Ammon's horn (tissue), 1 donor: ENCODE measurements around the gene PDF.

Source experiments
- DNase-seq: peaks from one replicate; pipeline ENCODE4 v3.0.0-alpha.2; 2016; ENCODE audit warnings: low spot score

PDF gene

DNA sequence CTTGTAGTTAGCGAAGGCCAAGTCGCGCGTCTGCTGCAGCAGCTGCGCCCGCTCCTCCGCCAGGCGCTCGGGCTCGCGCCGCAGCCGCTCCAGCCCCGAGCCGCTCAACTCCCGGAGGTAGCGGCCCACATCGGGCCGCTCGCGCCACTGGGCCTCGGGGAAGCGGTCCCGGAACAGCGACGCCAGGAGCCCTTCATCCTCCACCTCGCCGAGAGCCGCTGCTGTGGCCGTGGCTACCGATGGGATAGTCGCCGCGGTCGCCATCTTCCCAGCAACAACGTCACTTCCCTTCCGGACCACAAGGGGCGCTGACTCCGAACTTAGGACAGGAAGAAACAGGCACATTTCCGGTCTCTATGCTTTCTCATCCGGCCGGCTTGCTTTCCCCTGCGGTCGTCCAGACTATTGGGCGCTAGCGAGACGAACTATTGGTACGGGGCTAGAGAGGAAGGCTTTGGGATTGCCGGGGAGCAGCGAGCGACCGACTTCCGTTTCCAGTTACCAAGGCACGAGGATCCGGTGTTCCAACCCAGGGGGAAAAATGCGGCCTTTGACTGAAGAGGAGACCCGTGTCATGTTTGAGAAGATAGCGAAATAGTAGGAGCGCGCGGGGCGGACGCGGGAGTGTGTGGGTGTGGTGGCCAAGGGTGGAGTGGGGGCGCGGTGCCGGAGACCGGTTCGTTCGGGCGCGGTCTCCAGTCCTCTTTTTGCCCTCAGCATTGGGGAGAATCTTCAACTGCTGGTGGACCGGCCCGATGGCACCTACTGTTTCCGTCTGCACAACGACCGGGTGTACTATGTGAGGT, 9.1 kb upstream of the PDF start, which contains the start of the genes COG8 and NIP7:
Gene COG8 (minus strand): TSS at position 276 of the 806 bp plus-strand sequence. CDS start 12 bp downstream, at position 264.
Gene NIP7 (plus strand): TSS at position 484 of the 806 bp plus-strand sequence. CDS start 58 bp downstream, at position 542.
- peak; percentile 98 for DNase-seq

DNA sequence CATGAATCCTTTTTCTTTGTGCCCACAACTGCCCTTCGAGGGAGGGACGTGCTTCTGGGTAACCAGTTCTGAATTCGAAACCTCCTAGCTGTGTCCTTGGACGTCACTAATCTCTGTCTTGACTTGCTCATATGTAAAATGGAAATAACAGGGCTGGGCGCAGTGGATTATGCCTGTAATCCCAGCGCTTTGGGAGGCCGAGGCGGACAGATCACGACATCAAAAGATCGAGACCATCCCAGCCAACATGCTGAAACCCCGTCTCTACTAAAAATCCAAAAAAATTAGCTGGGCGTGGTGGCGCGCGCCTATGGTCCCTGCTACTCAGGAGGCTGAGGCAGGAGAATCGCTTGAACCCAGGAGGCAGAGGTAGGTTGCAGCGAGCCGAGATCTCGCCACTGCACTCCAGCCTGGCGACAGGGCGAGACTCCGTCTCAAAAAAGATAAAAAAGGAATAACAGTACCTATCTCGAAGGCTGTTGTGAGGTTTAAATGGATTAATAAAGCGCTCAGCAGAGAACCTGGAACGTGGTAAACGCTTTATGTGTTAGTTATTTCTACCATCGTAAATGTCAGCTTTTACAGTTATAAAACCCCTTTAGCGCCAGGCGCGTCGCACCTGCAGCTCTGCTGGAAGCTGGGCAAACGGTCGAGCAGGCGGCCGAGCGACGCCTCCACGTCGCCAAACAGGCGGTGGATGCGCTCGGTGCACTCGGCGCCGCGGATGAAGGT, 8.3 kb upstream of the PDF start:
- DNase-seq = no peak

DNA sequence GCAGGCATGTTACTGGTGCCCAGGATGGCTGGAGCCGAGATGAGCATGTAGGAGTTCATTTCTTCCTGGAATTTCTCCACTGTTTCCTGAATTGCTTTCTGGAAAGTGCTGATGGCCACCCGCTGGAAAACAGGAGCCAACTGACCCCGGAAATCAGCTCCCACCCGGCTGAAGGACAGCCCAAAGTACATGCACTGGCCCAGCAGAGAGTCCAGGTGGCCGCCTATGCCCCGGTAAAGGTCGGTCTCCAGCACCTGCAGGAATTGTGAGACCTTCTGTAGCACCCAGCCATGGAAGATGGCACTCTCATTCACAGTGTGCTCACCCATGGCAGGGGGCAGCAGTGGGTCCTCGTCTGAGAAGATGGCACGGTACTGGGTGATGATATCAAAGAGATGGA, 4.3 kb upstream of the PDF start:
- DNase-seq = no peak

DNA sequence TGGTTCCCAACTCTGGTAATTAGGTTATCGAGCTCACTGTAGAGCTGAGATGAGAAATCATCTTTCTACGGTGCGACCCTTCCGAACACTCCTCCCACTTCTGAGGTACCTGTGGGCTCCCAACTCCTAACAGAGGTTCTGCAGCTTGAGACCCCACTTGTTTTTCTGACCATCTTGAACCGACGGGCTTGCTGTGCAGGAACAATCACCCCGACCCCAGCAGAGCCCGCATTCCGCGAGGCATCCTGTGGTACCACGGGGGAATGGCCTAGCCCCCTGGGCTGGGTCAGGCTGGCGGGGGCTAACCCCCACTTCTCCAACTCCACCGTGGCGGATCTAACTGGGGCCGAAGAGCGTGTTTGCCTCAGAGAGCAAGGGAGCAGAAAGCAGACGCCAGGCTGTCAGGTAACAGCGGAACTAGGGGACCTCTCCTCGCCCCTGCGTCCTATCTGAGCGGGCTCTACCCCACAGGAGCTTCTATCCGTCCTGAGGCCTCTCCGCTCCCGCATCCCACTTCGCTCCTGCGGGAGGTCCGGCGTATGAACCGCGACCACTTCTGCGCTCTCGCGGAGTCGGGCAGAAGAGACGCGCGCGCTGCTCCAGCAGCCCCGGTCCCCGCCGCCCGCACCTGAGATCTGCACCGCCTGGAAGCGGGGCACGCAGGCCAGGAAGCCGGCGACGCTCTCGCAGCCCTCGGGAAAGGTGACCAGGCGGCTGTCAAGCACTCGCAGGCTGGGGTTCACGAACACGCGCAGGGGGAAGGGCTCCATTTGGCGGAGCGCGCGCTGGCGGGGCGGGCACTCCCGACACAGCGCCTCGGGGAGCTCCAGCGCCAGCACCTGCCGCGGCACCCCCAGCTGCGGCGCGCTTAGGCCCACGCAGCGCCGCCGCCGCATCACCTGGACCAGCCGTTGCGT, 761 bp downstream of the PDF start:
- DNase-seq = no peak

DNA sequence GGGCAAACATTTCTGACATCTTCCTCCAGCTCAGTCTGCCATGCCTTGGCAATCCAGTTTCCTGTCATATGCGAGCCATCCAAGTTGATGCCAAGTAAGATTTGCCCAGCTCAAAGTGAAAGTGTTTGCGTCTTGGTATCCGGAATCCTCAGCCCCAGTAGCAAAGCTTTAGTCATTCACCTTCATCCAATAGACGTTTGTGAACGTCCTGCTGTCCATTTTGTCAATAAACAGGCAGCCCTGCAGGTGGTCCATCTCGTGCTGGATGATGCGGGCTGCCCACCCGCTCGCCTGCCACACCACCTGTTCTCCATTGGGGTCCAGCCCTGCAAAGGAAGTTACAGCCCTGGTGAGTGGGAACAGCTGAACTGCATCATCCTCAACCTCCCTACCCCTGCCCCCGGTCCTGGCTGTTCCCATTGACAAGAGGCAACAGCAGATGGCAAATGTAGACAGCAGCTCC, 1.5 kb downstream of the PDF start:
- peak; percentile 42 for DNase-seq

DNA sequence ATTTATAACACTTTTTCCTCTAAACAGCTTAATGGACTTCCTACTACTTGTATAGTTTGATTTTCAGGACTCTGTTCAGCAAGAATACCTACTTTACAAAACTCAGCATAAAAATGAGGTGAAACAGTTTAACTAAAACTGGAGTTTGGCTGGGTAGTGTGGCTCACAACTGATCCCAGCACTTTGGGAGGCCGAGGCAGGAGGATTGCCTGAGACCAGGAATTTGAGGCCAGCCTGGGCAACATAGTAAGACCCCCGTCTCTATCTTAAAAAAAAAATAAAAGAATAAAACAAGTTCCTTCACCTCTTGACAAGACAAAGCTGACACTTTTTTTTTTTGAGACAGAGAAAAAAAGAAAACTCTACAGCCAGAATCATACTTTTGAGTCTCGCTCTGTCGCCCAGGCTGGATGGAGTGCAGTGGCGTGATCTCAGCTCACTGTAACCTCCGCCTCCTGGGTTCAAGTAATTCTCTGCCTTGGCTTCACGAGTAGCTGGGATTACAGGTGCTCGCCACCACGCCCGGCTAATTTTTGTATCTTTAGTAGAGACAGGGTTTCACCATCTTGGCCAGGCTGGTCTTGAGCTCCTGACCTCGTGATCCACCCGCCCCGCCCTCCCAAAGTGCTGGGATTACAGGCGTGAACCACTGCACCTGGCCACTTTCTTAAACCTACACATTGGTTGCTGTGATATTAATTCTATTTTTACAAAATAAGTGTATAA, 2.6 kb downstream of the PDF start:
- no peak for DNase-seq

DNA sequence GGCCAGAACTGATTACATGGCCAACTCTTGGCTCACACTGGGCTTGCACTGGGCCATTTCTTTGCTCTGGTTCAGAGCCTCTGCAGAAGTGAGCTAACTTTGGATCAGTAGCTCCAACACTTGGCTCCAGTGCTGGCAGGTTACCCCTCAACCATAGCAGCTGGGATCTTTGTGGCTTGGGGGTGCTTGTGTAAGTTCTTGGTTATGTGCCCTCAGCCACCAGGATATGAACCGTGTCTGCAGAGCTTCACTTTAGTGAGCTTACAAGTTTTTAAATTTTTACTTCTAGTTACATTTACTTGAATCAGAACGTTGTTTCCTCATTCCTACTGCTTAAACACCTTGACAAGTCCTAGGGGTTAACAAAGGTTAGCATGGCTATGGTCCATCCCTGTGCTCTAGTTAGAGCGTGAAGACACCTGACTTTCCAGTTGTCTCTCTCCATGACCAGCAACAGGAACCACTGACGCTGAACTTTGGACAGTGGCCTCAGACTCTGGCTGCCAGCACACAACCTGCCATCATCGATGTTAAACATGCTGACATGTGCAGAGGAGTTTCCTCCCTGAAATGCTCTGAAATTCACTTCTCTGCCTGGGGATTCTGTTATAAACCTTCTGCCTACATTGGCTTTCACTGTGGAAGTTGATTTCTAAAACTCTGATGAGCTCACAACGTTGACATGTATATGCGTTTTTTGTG, 4.1 kb downstream of the PDF start:
- no peak for DNase-seq

DNA sequence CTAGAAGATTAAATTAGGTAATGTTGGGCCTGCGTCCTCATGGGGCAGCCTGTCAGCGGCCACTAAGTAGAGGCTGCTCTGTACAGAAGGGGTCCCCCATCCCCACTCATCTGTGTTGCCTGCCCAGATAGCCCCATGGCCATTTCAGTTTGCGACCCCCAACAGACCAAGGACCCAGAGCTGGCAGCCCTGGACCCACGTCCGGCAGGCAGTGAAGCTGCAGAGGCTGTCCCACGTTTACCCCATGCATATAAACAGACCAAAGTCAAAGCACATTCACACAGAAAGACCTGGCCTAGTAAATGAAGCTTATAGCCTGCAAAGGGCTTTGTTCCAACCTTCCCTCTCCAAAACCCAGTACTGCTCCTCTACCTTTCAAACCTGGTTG, 4.6 kb downstream of the PDF start:
- no peak for DNase-seq

DNA sequence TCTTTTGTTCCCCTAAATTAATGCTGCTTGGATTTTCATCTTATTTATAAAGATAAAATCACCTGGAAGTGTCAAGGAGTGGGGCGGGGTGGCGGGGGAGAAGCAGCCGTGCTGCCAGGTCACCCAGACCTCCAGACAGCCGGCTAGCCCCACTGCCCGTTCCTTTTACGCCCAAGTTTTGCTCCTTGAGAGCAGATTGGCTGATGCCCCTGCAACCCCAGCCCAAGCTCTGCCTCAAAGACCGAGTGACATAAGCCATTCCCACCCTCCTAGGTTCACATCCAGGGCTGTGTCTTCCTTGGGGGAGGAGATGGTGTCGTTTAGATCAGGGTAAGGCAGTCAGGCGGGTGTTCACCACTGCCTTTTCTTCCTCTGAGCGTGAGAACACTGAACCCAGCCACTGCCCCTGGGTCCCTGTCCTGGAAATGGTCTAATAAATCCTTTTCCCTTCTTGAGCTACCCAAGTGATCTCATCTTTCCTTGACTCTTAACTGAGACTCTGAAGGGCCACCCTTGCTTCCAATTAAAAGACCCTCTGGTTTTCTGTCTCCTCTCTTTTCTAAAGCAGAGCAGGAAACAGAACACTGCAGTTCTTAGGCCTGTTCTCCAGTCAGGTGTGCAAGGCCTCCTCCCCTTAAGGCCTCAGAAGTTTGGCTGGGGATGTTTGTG, 5.7 kb downstream of the PDF start:
- DNase-seq = no peak

DNA sequence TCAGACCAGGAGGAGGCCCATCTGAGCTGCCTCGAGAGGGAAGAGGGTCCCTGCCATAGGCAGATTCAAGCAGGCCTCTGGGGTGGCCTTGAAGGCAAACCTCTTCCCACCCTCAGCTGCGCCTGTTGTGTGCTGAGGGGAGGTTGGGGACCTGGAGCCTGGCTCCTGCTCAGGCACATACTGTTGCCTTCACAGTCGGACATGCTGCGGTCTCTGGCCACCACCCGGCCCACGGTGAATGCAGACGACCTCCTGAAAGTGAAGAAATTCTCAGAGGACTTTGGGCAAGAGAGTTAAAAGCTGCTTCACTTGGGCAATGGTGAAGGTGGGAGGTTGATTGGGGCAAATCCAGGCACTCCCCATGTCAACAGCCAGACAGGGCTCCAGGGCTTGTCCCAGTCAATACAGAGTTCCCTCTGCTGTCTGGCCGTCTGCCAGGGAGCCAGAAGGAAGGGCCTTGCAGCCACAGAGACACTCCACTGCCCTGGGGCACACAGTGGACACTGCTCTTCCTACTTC, 6.3 kb downstream of the PDF start:
- peak; percentile 69 for DNase-seq

DNA sequence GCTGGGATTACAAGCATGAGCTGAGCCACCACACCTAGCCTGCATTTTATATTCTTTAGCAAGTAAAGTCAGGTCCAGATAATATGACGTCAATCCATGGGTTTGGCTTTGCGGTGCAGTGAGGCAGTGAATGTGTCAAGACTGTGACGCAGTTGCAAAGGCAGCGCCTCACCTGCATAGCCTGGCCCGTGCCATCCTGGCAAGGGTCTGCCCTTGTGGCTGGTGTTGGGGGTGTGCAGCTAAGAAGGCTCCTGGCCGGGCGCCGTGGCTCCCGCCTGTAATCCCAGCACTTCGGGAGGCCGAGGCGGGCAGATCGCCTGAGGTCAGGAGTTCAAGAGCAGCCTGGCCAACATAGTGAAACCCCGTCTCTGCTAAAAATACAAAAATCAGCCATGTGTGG, 7.0 kb downstream of the PDF start:
- DNase-seq = no peak

DNA sequence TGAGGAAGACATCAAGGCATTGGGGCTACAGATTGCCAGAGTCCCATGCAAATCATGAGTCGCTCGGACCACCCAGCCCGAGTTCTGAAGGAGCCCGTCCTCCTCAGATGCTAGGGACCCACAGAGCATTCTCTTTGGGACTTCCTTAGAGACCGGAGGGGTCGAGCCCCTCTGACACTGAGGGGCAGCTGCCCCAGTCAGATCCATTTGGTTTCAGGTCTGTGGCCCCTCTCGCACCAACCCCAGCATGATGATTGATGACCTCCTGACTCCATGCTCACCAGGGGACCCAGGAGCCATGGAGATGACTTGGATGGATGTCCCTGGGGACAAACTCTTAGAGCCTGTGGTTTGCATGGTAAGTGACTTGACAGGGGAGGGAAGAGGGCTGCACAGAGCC, 8.0 kb downstream of the PDF start:
- DNase-seq = no peak

DNA sequence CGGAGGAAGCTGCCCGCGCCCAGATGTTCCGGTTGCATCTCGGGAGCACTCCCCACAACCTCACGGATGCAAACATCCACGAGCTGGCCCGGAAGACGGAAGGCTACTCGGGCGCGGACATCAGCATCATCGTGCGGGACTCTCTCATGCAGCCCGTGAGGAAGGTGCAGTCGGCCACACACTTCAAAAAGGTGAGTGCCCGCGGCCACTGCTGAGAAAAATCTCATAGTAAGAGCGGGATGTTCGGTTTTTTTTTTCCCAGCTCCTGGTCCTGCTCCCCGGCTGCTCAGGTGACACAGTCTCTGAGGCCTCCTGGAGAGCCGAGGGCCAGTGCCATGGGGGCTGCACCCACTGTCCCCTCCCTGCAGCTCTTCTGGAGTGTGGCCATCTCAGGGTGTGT, 9.3 kb downstream of the PDF start:
- no peak for DNase-seq

DNA sequence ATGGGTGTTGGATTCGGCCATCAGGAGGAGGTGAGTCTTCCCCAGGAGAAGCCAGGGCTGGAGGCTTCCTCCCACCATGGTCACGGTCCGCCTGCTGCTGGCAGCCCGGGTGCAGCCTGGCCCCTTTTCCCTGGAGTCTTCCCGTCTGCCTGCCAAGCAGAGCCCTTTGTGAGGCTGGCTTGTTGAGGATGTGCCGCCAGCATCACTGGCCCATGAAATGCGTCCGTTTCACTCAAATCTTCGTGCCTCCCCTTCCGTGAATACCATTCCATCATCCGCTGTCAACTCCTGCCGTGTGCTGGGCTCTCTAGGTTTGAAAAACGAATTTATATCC, 9.7 kb downstream of the PDF start:
- no peak for DNase-seq

DNA sequence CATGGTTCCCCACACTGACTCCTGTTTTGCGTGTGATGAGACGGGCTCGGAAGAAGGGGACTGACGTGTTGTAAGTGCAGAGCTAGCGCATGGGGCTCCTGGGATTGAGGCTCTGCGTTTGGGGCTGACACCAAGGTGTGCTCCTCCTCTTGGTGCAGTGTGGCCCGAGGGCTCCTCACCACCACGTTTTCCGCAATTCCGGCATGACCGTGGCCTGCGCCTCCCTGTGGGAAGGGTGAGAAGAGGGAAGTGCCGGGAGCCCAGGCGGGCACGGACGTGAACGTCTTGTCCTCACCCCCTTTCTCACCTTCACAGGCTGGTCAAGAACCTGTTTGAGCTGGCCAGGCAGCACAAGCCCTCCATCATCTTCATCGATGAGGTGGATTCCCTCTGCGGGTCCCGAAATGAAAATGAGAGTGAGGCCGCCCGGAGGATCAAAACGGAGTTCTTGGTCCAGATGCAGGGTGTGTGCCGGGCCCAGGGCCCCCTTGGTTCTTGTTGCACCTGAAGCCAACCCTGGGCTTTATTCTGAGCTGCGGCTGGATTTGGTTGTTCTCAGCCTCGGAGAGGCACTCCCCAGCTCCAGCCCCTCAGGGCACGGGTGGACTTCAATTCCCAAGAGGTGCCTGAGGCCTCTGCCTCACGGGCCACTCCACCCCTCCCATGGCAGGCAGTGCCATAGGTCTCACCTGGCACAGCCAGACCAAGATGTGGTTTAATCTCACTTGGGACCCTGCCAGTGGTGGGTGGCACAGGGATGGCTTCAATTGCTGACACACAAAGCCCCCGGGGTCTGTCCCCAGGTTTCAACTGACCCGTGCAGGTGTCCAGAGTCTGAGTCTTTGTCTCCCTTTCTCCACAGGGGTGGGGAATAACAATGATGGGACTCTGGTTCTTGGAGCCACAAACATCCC, 10.3 kb downstream of the PDF start:
- DNase-seq = no peak

DNA sequence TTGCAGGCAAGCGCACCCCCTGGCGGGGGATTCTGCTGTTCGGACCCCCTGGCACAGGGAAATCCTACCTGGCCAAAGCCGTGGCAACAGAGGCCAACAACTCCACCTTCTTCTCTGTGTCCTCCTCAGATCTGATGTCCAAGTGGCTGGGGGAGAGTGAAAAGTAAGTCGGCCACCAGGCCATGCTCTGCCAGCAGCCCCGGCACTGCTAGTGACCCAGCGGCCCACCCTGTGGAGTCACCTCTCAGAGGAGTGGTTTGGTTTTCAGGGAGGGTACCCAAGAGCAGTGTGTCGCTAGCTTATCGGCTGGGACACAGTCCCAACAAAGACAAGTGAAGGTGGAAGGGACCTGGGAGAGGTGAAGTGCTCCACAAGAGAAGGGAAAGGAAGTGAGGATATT, 11.0 kb downstream of the PDF start:
- DNase-seq = no peak

DNA sequence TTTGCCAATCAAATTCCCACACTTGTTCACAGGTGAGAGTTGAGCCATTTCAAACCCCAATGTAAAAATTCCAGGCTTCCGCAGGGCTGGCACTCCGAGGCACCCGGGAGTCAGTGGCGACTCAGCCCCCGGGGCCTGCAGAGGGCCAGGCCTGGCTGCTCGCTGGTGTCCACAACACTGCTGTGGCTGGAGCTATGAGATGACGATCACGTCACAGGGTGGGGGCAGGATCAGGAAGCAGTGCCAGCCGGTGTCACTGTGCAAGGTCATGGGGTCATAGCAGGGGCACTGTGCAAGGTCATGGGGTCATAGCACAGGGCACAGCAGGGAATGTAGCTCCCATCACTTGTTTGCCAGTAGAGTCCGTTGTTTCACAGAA, 11.5 kb downstream of the PDF start:
- DNase-seq = no peak

DNA sequence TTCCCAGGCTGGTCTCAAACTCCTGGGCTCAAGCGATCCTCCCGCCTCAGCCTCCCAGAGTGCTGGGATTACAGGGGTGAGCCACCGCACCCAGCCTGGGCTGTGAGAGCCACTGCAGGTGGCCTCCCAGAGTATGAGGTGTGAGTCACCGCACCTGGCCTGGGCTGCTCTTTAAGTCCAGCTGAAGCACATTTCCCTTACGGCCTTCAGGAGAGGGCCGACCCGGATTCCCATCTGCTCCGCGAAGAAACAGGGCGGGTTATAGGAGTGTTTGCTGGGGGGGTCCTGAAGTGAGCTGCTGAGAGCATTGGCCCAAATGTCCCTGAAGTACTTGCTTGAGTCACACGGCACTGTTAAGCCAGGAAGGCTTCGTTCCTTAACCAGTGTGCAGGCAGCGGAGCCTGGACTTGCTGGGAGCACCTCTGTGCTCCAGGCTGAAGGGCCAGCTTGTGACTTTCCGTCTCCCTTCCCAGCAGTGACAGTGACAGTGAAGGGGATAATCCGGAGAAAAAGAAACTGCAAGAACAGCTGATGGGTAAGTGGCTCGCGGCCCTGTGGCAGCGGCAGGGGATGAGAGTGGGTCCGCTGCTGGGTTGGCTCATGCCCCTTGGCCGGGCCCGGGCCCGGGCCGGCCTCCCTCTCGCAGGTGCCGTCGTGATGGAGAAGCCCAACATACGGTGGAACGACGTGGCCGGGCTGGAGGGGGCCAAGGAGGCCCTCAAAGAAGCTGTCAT, 12.0 kb downstream of the PDF start:
- no peak for DNase-seq
